GM20431 (cell line): ENCODE measurements around the gene ELL.

Source experiments
- in situ Hi-C: fragments of 300-500 bp; cut with MseI, MboI; formaldehyde crosslinking; loops from one replicate; pipeline ENCODE4 v1.15.0; 2020; ENCODE audit warnings: low sequenced_read_pairs; ENCODE audit not compliant: unreplicated experiment

The ELL gene

DNA sequence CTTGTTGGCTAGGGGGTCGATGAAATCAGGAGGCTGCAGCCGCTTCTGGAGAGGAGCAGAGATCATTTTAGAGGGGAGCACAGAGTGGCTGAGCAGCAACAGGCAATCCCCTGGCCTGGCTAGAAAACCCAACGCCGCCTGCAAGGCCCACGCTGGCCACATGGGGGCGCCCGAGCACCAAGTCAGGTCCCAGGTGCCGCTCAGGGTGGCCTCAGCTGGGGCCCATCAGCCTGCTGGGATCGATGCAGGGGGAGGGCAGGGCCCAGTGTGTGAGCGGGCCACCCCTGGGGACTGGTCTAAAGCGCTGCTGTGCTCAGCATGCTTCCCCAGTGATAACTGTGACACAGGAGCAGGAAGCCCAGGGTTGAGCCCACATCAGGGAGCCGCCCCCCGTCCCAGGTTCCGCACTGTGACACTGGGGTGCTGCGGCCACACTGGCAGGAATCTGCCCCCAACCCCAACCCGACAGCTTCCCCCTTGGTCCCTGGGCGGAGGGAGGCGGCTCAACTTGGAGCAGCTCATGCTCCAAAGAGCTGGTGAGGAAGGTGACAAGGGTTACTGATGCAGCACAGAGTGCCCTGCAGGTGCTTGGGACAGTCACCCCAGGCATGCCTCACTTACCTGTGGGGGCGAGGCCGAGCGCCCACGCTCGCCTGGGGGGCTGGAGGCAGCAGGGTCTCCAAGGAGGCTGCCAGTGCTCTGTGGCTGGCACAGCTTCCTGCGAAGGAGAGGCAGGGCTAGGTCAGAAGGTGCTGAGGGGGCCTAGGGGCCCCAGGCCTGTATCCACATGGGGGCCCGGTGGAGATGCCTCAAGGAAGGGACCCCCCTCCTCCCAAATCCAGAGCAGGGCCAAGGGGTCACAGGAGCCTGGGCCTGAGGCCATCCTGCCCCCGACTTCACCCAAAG lies 70.7 kb downstream of the ELL start:
- in situ Hi-C loops: no loop called here

DNA sequence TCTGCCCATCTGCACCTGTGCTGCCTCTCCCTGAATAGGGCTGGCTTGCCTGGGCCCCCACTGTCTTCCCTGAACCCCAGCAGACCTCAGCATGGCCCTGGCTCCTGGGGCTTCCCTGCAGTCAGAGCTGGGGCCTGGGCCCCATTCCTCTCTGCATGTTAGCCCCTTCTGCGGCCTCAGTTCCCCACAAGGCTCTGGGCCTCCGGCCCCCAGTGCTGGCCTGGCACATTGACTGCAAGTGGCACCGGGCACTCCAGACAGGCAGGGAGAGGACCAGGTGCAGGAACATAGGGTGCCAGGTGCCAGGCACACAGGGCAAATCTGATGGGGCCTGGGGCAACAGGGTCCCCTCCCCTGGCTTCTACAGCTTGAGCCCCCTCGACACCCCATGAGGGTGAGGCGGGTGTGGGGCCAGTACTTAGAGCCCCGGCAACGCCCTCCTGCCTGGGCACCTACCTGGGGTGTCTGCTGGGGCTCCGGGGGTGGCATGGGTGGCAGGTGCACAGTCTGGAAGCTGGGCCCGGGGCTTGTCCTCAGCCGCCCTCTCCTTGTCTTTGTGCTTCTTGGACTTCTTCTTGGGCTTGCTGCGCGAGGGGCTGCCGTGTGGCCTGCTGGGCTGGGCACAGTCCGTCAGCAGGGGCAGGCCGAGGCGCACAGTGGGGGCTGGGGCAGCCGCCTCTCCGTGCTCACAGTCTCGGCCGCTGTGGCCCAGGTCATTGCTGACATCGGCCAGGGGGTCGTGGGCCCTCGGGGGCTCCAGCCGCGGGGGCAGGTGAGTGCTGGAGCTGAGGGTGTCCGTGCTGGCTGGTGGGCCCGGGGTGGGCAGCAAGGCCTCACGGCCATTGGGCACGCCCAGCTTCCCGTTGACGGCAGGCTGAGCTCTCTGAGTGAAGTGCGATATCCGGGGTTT lies 71.6 kb downstream of the ELL start:
- in situ Hi-C loops: no loop called here

DNA sequence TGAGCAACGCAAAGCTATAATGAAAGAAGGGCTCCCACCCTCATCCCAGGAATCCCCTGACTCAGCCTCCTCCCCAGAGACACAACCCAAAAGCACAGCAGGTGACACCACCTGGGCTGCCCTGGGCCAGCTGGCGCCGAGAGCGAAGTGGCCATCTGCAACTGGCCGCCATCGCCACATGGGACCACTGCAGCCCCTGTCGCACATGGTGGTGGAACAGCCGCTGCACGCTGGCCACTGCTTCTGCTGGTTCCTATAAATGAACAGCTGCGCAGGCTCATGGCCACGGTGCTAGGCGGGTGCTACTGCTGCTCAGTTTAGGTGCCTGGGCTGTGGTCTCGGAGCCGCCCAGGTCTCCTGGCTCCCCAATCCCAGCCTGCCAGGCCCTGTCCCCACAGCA lies 72.3 kb downstream of the ELL start:
- in situ Hi-C loops: no loop called here

DNA sequence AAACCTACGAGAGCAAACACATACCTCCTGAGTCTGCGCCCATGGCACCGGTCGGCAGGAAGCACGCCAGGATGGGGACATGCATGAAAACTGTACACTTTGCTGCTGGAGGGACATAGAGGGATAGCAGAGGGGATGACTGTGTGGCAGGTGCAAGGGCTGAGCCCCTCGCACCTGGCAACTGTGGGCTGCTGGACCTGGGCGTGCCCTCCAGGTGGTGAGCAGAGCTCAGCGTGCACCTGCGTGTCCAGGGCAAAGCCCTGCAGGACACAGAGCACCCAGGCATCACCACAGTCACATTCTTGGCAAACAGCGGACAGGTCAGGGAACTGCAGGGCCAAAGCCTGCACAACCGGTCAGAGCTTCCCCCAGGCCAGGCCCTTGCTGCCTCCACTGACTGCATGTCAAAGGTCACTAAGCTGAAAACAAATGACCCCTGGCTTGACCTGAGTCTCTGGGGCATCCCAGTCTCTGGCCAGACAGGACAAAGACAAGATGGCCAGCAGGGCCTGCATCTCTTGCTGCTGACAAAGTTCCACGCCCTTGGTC lies 75.0 kb downstream of the ELL start:
- in situ Hi-C loops: no loop called here

DNA sequence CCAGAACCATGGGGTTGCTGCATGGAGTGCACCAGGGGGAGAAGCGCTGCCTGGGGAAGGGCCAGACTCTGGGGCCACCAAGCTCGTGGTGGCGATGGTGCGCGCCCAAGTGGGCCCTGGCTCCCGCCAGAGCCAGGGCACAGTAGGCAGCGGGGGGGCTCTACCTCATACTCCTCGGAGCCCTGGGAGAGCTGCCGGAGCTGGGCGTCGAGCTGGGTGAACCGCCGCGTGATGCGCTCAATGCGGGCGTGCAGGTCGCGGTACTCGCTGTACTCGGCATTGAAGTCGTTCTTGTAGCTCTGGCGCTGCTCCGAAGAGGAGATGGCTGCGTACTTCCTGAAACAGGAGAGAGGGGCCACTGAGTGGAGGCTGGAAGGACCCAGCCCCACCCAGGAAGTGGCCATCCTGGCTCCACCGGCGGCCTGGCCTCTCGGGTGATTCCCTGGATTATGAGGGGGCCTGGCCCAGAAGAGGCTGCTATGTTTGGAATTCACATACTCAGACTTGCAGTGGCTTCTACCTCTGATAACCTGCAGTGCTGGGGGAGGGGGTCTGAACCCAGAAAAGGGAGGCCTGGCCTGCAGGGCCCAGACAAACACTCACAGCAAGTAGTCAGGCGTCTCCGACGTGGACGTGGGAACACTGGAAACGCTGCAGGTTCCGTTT lies 75.6 kb downstream of the ELL start:
- in situ Hi-C loops: no loop called here

DNA sequence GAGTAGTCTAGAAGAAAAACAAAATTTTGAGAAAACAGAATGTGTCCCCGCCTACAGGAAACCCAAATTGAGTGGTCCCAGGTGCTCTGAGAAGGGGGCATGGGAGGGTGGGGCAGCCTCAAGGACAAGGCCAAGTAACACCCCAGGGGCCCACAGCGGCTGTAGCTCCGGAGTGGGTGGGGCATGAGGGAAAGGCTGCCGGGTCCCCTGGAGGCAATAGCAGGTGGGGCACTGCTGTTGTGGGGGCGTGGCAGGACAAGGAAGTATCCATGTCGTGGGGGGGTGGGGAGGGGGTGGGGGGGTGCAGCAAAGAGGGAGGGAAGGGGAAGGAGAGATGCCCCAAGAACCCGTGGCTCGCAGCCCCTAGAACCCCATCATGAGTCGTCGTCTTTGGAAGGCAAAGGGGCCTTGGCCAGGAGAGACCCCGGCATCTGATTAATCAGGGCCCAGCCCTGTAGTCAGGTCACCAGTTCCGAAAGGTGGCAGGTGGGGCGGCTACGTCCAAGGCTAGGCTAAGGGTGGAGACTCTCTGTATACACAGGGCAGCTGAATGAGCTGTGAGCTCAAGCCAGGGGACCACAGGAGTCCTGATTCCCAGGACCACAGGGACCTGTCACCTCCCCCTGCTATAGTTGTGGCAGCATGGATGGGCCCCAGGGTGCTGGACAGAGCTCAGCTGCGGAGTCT lies 76.5 kb downstream of the ELL start:
- in situ Hi-C loops: no loop called here

- in situ Hi-C loops: no loop called here
Observed at GRCh38 chr19:18444513-18444912, 77.4 kb downstream of the ELL start.

- in situ Hi-C loops: no loop called here
Observed at GRCh38 chr19:18443831-18444230, 78.0 kb downstream of the ELL start.

DNA sequence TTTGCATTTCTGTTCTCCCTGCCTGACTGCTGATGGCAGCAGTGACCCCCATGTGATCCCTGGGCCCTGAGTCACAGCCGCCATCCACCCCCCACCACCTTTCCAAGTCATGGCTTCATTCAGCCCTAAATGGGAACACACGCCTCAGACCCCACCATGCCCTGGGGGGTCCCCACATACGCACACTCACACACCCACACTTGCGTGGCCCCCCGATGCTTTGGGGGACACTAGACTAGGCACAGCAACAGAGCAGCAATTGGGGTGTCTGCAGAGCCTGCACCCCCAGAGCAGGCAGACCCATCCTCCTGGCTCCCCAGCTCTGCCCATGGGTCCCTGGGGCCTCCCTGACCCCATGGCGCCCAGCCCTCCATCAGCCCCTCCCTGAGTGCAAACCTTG lies 78.5 kb downstream of the ELL start:
- in situ Hi-C loops: no loop called here

DNA sequence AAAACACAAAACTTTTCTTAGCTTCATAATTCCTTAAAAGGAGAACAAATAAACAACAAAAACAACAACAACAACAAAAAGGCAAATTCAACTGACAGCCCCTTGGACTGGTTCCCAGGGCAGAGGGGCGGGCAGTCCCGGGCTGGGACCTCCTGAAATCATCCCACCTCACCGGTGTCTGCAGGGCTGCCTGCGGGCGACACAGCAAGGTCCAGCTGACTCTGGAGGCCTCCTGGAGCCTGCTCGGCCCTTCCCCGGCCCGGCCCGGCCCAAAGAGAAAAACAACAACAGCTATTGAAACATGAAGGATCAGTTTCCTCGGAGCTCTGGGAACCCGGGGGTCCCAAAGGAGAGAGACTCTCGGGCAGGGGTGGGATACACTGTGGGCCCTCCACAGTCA lies 78.9 kb downstream of the ELL start:
- in situ Hi-C loops: no loop called here

GRCh38 chr19:18441804-18442788 lies 79.8 kb downstream of the ELL start:
- in situ Hi-C loops: no loop called here

DNA sequence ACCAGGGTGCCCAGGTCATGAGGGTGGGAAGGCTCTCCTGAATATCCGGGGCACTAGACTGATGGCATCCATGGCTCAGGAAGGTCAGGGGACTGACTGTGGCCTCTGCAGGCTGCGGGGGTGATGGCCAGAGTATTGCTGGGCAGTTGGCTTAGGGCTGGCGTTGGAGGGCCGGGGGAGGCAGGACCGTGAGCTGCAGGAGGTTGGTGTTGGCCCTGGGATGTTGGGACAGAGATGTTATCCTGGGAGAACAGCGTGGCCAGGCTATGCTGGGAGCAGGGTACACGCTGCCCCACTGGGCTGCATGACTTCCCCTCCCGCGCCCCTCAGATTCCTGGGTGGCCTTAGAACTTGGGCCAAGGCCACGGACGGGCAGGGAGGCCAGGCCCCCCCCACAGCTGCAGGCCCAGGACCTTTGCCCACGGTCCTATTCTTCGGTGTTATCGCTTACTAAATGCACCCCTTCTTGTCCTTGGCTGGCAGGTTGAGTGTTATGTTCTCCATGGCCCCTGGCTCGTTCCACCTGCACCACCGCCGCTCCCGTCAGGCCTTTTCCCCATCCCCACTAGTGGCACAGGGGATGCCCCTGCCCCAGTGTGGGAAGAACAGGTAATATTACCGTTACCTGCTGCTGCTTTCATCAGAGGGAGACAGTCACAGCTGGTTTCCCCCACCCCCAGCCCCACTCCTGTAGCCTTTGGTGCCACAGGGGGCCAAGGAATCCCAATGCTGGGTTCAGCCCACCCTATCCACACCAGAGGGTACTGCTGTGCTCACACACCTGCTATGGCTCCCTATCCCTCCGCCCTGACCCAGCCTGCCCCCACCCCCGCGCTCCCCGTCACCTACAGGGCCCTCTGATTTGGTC lies 80.7 kb downstream of the ELL start:
- in situ Hi-C loops: no loop called here

DNA sequence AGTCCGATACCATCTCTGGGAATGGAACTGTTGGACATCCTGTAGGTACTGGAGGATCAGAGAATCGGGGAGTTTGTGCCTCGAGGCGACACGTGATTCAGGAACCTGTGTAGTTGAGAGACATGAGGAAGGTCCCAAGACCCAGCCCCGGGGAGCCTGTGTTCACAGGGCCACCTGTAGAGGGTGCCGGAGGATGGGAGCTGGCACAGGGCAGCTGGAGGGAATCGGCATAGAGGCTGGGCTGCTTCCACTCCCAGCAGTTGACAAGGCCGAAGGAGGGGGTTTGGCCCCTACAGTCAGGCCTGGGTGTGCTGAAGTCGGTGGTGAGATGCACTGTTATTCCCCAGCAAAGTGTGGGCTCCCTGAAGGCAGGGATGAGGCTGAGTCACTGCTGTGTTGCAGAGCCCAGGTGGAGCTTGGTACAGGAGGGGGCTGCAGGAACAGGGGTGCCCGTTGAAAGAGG lies 81.4 kb downstream of the ELL start:
- in situ Hi-C loops: no loop called here

DNA sequence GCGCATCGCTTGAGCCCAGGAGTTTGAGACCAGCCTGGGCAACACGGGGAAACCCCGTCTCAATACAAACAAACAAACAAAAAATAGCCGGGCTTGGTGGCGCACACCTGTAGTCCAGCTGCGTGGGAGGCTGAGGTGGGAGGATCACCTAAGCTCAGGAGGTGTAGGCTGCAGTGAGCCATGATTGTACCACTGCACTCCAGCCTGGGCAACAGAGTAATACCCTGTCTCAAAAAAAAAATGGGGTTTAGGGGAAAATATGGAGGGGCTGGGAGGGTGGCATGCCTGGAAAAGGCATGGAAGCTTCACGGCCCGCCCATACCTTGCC lies 82.0 kb downstream of the ELL start:
- in situ Hi-C loops: no loop called here

GRCh38 chr19:18439025-18439909 lies 82.6 kb downstream of the ELL start:
- in situ Hi-C loops: no loop called here

- in situ Hi-C loops: no loop called here
Observed at GRCh38 chr19:18438331-18439024, 83.4 kb downstream of the ELL start.
